HUES64 (cell line): Measurements from ENCODE around the gene FBXL22.

ENCODE experiments used
- H3K27ac ChIP-seq: 2 replicates; pipeline ENCODE4 v1.7.0; 2013; ENCODE audit warnings: low read depth, low read length, inconsistent platforms
- H3K27me3 ChIP-seq: 2 replicates; pipeline ENCODE4 v1.6.1; 2013; ENCODE audit warnings: mild to moderate bottlenecking, low read length; ENCODE audit not compliant: insufficient read depth
- H3K36me3 ChIP-seq: 2 replicates; pipeline ENCODE4 v1.6.1; 2013; ENCODE audit warnings: mild to moderate bottlenecking, low read length; ENCODE audit not compliant: insufficient read depth
- H3K4me1 ChIP-seq: 2 replicates; pipeline ENCODE4 v1.6.1; 2013; ENCODE audit warnings: mild to moderate bottlenecking, low read length, moderate library complexity; ENCODE audit not compliant: insufficient read depth
- H3K4me3 ChIP-seq: 2 replicates; pipeline ENCODE4 v1.5.1; 2013; ENCODE audit warnings: mild to moderate bottlenecking, low read length, moderate library complexity
- H3K9ac ChIP-seq: 2 replicates; pipeline ENCODE4 v1.6.1; 2013; ENCODE audit warnings: mild to moderate bottlenecking, low read depth, low read length
- H3K9me3 ChIP-seq: 2 replicates; pipeline ENCODE4 v1.6.1; 2013; ENCODE audit warnings: low read depth, low read length; ENCODE audit not compliant: insufficient read depth
- WGBS: fragments of 150-250, 120-280 bp; methylation state at CpG from one replicate; pipeline ENCODE4 v1.1.7; 2013; ENCODE audit warnings: missing lambda C conversion rate; 5-methylcytosine and 5-hydroxymethylcytosine counted together

FBXL22 gene

DNA sequence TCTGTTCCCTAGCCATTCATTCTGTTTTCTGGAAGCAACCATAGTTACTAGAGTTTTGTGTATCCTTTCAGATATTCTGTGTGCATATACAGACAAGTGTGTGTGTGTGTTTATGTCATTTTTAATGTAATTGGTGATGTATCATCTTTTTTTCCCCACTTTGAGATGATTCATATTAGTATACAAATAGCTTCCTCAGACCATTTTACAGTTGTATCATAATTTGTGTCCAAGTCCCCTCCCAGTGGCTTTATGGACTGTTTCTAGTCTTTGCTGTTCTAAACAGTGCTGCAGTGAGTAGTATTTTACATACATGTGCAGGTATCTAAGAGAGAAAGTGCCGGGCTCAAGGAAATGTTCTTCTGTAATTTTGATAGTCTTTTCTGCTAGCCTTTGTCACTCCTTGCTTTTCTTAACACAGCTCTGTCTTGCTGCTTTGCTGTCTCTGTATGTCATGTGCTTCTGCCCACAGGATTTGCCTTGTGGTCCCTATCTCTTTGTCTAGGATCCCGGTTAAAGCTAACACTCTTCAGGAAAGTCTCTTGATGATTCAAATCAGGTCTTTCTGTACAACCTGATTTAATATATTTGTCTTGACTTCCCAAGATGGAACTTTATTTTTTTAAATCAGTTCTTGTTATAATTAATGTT is 31.5 kb upstream of the FBXL22 start:
- H3K27ac ChIP-seq = no peak overlapping the region
- no peaks in the 10 kb centered on the region for H3K27me3 ChIP-seq
- H3K4me1 ChIP-seq = peaks cover 4% of the 10 kb centered on the region
- no peak overlapping the region for H3K4me3 ChIP-seq
- H3K36me3 ChIP-seq = peaks cover 8% of the 10 kb centered on the region; the same call in 1 of the 2 replicates
- 85% methylated on average over 2 of the region's 2 CpGs for WGBS
- no peaks in the 10 kb centered on the region for H3K9me3 ChIP-seq
- H3K9ac ChIP-seq = no peak overlapping the region

GRCh38 chr15:63572749-63573464 is 24.3 kb upstream of the FBXL22 start:
- WGBS = 92% methylated on average over 6 of the region's 7 CpGs
- no peaks in the 10 kb centered on the region for H3K4me1 ChIP-seq
- H3K36me3 ChIP-seq = peaks cover 9% of the 10 kb centered on the region; the same call in 1 of the 2 replicates
- H3K4me3 ChIP-seq = no peak overlapping the region
- H3K9me3 ChIP-seq = no peaks in the 10 kb centered on the region
- no peak overlapping the region for H3K9ac ChIP-seq
- H3K27ac ChIP-seq = no peak overlapping the region
- no peaks in the 10 kb centered on the region for H3K27me3 ChIP-seq

DNA sequence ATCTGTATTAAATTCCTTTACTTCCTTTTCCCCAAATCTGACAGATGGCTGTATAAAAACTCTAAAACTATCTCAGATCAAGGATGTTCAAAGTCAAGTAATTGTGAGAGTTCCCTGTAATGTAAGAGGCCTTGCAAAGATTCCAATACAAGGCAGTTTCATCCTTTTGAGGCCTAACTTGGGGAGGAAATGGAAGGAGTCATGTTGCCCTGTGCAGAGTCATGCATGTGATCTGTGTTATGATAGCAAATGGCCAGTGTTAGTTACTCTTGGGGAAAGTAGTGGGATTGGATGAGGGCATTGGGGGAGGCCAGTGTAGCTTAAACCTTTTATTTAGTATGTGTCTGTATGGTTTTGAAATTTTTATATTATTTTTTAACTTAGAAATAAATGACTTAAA is 23.7 kb upstream of the FBXL22 start:
- H3K36me3 ChIP-seq = peaks cover 9% of the 10 kb centered on the region; the same call in 1 of the 2 replicates
- no peak overlapping the region for H3K9ac ChIP-seq
- H3K27me3 ChIP-seq = no peaks in the 10 kb centered on the region
- H3K4me1 ChIP-seq = no peaks in the 10 kb centered on the region
- no peak overlapping the region for H3K27ac ChIP-seq
- no peaks in the 10 kb centered on the region for H3K9me3 ChIP-seq
- no peak overlapping the region for H3K4me3 ChIP-seq

DNA sequence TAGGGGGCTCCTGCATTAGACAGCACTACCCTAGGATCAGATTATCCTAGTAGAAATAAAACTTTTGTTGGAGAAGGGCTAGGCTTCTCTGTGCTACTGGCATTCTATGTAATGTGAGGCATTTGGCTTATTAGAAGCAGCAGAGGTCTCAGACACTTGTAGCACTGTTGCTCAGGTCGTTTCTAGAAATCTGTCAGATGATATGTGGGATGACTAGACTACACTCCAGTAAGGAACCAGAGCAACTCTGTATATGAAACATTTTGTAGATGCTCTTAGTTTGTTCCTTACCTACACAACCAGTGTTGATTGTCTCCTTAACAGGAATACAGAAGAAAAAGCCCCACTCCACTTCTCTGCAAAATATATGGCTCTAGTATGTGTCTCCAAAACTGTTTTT is 21.9 kb upstream of the FBXL22 start:
- H3K27me3 ChIP-seq = no peaks in the 10 kb centered on the region
- H3K36me3 ChIP-seq = peaks cover 6% of the 10 kb centered on the region; the same call in 1 of the 2 replicates
- no peaks in the 10 kb centered on the region for H3K4me1 ChIP-seq
- H3K9ac ChIP-seq = no peak overlapping the region
- H3K27ac ChIP-seq = no peak overlapping the region
- 88% methylated on average over 1 of the region's 1 CpG for WGBS
- H3K9me3 ChIP-seq = no peaks in the 10 kb centered on the region
- no peak overlapping the region for H3K4me3 ChIP-seq

- H3K4me1 ChIP-seq = no peaks in the 10 kb centered on the region
- no peak overlapping the region for H3K4me3 ChIP-seq
- H3K27me3 ChIP-seq = no peaks in the 10 kb centered on the region
- 95% methylated on average over 6 of the region's 6 CpGs for WGBS
- no peaks in the 10 kb centered on the region for H3K9me3 ChIP-seq
- H3K27ac ChIP-seq = no peak overlapping the region
- peaks cover 3% of the 10 kb centered on the region; the same call in 1 of the 2 replicates for H3K36me3 ChIP-seq
- H3K9ac ChIP-seq = no peak overlapping the region
These were observed 20.7 kb upstream of the FBXL22 start for GRCh38 chr15:63576441-63576840.

GRCh38 chr15:63582179-63582578 is 15.0 kb upstream of the FBXL22 start:
- no peak overlapping the region for H3K4me3 ChIP-seq
- H3K9ac ChIP-seq = no peak overlapping the region
- H3K27ac ChIP-seq = no peak overlapping the region
- H3K9me3 ChIP-seq = no peaks in the 10 kb centered on the region
- H3K4me1 ChIP-seq = 0 out of 2 replicates have a peak, but pooled peaks cover 5% of the 10 kb centered on the region
- no peaks in the 10 kb centered on the region for H3K36me3 ChIP-seq
- no peaks in the 10 kb centered on the region for H3K27me3 ChIP-seq

- Histone ChIP-seq H3K27me3 (no peaks in the 10 kb centered on the region), H3K36me3 (no peaks in the 10 kb centered on the region), H3K9ac (no peak overlapping the region), H3K4me3 (no peak overlapping the region), H3K4me1 (0 out of 2 replicates have a peak, but pooled peaks cover 5% of the 10 kb centered on the region), H3K9me3 (no peaks in the 10 kb centered on the region), H3K27ac (no peak overlapping the region)
- 81% methylated on average over 2 of the region's 2 CpGs for WGBS
These were observed 14.3 kb upstream of the FBXL22 start for GRCh38 chr15:63582718-63583426.

DNA sequence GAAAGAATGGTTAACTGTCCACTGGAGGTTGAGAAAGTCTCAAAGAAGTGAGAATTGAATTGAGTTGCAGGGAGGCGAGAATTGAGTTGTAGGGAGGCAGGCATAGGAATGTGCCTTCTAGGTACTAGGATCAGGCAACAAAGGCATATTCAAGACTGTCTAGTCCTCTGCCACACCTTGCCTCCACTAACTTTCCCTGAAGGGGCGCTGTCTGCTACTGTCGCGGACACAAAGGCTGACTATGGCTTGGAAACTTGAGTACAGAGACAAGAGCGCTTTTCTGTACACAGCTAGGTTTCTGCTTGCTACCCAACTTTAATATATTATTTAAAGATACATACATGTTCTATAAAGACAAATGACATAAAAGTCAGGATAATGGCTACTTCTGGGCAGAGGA is 10.4 kb upstream of the FBXL22 start:
- 0 out of 2 replicates have a peak, but pooled peaks cover 5% of the 10 kb centered on the region for H3K4me1 ChIP-seq
- H3K4me3 ChIP-seq = no peak overlapping the region
- H3K36me3 ChIP-seq = peaks cover 14% of the 10 kb centered on the region
- no peak overlapping the region for H3K9ac ChIP-seq
- no peaks in the 10 kb centered on the region for H3K27me3 ChIP-seq
- H3K27ac ChIP-seq = no peak overlapping the region
- 94% methylated on average over 5 of the region's 5 CpGs for WGBS
- H3K9me3 ChIP-seq = no peaks in the 10 kb centered on the region

DNA sequence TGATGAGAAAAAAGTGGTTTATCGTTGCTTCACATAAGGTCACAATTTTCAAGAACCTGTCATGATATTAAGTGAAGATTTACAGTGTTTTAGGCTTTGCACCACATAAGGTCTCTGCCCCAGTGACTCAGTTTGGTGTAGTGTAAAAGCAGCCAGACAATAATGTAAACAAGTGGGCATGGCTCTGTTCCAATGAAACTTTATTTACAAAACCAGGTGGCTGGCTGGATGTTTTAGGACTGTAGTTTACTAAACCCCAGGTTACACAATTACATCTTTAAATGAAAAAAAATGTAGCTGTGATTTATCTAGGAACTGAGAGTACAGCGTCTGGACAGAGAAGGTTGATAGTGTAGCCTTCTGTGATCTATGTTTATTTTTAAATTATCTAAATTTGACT is 9.7 kb upstream of the FBXL22 start:
- no peak overlapping the region for H3K9ac ChIP-seq
- H3K36me3 ChIP-seq = peaks cover 14% of the 10 kb centered on the region
- 0 out of 2 replicates have a peak, but pooled peaks cover 4% of the 10 kb centered on the region for H3K4me1 ChIP-seq
- no peaks in the 10 kb centered on the region for H3K27me3 ChIP-seq
- H3K9me3 ChIP-seq = no peaks in the 10 kb centered on the region
- H3K4me3 ChIP-seq = no peak overlapping the region
- 92% methylated on average over 1 of the region's 2 CpGs for WGBS
- no peak overlapping the region for H3K27ac ChIP-seq

- WGBS = 95% methylated on average over 6 of the region's 6 CpGs
- Histone ChIP-seq H3K9me3 (no peaks in the 10 kb centered on the region), H3K9ac (no peak overlapping the region), H3K27me3 (no peaks in the 10 kb centered on the region), H3K27ac (no peak overlapping the region), H3K36me3 (peaks cover 16% of the 10 kb centered on the region), H3K4me1 (no peaks in the 10 kb centered on the region), H3K4me3 (no peak overlapping the region)
These were observed 8.4 kb upstream of the FBXL22 start for GRCh38 chr15:63588826-63589225.
